Measurements from ENCODE around the gene CYLD. TPM values are rescaled to one million over a fixed set of nuclear protein-coding genes. Genes with fewer than 3 reads are reported as not detected.

Gene CYLD
- total RNA-seq, 1 experiment from 2014 or later, result 12.5 TPM

DNA sequence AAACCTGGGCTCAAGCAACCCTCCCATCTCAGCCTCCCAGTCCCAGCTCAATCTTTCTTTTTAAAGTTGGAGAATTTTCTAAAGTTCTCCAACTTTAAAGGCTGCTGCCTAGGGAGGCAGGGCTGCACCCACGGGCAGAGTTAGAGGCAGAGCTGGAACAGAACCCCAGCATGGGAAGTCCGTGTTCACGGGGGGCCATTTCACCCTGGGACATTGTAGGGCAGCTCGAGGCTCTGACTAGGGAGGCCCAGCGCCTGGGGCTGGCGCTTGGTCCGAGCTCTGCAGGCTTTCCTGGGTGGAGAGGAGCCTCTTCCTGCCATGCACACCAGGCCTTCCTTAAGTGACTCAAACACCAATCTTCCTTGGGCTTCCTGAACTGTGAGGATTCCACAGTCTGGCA lies 70.2 kb downstream of the CYLD start:
- Histone ChIP-seq H3T11ph (ENCODE audit: low read length) (no peak overlapping the region), H3K4me2 (ENCODE audit: insufficient read depth, insufficient read length, low read length) (no peak overlapping the region), H3K23me2 (ENCODE audit: insufficient read length, low read depth, low read length, poor library complexity, severe bottlenecking) (no peaks in the 10 kb centered on the region), H2BK5ac (ENCODE audit: insufficient read length, low read length) (no peak overlapping the region), H4K5ac (ENCODE audit: insufficient read length, low read depth, low read length) (no peak overlapping the region), H3K27ac (ENCODE audit: insufficient read length, low read depth, low read length) (no peak overlapping the region), H3K4me1 (ENCODE audit: insufficient read depth, low read length) (no peaks in the 10 kb centered on the region), H2BK20ac (ENCODE audit: low read depth, low read length, poor library complexity, severe bottlenecking) (no peak overlapping the region), H3K9me3 (ENCODE audit: control insufficient read depth, low read depth, low read length) (no peaks in the 10 kb centered on the region), H3K9ac (ENCODE audit: extremely low read depth, insufficient read length, low read length) (no peak overlapping the region), H2AFZ (ENCODE audit: low read length) (no peak overlapping the region), H3K18ac (ENCODE audit: insufficient read length, low read depth, low read length) (no peak overlapping the region), H2BK12ac (ENCODE audit: insufficient read length, low read depth, low read length) (no peak overlapping the region), H3K14ac (ENCODE audit: insufficient read depth, low read length) (no peak overlapping the region), H4K20me1 (ENCODE audit: control insufficient read depth, insufficient read depth, insufficient read length) (no peaks in the 10 kb centered on the region), H3K79me1 (ENCODE audit: insufficient read depth, low read depth, low read length, poor library complexity, severe bottlenecking) (no peaks in the 10 kb centered on the region), H4K8ac (replicated peaks; ENCODE audit: insufficient read length, low read depth, low read length) (no peak overlapping the region), H3K23ac (ENCODE audit: insufficient read length, low read depth, low read length) (no peak overlapping the region), H4K91ac (ENCODE audit: insufficient read length, low read depth, low read length) (no peak overlapping the region), H3K56ac (ENCODE audit: insufficient read length, low read depth, low read length) (no peak overlapping the region), H3K79me2 (ENCODE audit: insufficient read depth, low read length) (no peaks in the 10 kb centered on the region), H2BK15ac (ENCODE audit: low read depth, low read length) (no peak overlapping the region), H3K27me3 (ENCODE audit: insufficient read depth, low read length) (no peaks in the 10 kb centered on the region), H2BK120ac (ENCODE audit: low read depth, low read length, poor library complexity, severe bottlenecking) (no peak overlapping the region), H2AK5ac (ENCODE audit: insufficient read length, low read length) (no peak overlapping the region), H3K4ac (ENCODE audit: low read depth, low read length) (no peak overlapping the region)
- peaks cover 3% of the 10 kb centered on the region for H3K27me3 Mint-ChIP-seq (ENCODE audit: low read depth)
- no peak overlapping the region for H3K4me3 Mint-ChIP-seq
- H3K36me3 Mint-ChIP-seq (ENCODE audit: insufficient read depth in 1 of 3, low read depth in 3 of 3), result no peaks in the 10 kb centered on the region; a peak in 1 of 7 replicates
- no CpG with 5 or more reads among the region's 7 CpGs for WGBS (ENCODE audit: extremely low coverage, insufficient read length, low lambda C conversion rate)
- H3K27ac Mint-ChIP-seq, result no peak overlapping the region
- H3K9me3 Mint-ChIP-seq, result no peaks in the 10 kb centered on the region
- no peak for DNase-seq
- peaks cover 11 to 13% of the 10 kb centered on the region in 2 experiments for H3K4me1 Mint-ChIP-seq
- TF ChIP-seq, protein P1, sequence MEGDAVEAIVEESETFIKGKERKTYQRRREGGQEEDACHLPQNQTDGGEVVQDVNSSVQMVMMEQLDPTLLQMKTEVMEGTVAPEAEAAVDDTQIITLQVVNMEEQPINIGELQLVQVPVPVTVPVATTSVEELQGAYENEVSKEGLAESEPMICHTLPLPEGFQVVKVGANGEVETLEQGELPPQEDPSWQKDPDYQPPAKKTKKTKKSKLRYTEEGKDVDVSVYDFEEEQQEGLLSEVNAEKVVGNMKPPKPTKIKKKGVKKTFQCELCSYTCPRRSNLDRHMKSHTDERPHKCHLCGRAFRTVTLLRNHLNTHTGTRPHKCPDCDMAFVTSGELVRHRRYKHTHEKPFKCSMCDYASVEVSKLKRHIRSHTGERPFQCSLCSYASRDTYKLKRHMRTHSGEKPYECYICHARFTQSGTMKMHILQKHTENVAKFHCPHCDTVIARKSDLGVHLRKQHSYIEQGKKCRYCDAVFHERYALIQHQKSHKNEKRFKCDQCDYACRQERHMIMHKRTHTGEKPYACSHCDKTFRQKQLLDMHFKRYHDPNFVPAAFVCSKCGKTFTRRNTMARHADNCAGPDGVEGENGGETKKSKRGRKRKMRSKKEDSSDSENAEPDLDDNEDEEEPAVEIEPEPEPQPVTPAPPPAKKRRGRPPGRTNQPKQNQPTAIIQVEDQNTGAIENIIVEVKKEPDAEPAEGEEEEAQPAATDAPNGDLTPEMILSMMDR (conservative IDR thresholded peaks at IDR 0.05), result no peak

All from H9 (cell line).